ENCODE data around the gene C11orf91.

DNA sequence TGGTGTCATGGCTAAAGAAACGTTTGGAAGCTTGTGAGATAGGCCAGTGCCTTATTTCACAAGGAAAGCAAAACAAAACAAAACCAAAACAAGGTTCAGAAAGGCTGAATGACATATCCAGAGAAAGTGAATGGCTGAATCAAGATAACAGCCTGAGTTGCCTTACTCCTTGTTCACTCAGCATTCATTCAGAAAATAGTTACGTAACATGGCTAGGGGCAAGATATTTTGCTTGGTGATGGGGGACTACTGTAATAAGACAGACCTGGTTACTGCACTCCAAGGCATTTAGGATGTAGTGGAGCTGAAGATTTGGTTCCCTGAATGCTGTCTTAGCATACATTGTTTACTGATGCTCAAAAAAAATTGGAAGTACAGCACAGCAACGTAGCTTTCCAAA, 47.7 kb downstream of the C11orf91 start:
- TF ChIP-seq, protein P1, sequence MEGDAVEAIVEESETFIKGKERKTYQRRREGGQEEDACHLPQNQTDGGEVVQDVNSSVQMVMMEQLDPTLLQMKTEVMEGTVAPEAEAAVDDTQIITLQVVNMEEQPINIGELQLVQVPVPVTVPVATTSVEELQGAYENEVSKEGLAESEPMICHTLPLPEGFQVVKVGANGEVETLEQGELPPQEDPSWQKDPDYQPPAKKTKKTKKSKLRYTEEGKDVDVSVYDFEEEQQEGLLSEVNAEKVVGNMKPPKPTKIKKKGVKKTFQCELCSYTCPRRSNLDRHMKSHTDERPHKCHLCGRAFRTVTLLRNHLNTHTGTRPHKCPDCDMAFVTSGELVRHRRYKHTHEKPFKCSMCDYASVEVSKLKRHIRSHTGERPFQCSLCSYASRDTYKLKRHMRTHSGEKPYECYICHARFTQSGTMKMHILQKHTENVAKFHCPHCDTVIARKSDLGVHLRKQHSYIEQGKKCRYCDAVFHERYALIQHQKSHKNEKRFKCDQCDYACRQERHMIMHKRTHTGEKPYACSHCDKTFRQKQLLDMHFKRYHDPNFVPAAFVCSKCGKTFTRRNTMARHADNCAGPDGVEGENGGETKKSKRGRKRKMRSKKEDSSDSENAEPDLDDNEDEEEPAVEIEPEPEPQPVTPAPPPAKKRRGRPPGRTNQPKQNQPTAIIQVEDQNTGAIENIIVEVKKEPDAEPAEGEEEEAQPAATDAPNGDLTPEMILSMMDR (IDR thresholded peaks at IDR 0.05; ENCODE audit: insufficient read depth, low read length, poor library complexity, severe bottlenecking) = no peak
- no peak for TF ChIP-seq EZH2phosphoT487 (conservative IDR thresholded peaks at IDR 0.05; ENCODE audit: low read length)

All from SU-DHL-6 (cell line).